Parathyroid adenoma (tissue), 2 donors: Measurements from ENCODE around the gene ST8SIA1.

ENCODE experiments used
- H2AFZ ChIP-seq: fragments of 300-600 bp; sonication (generic); one replicate; pipeline ENCODE4 v1.7.0; 2017; ENCODE audit warnings: antibody characterized with exemption, mild to moderate bottlenecking
- H3K27ac ChIP-seq: fragments of 300-600 bp; sonication (generic); one replicate; pipeline ENCODE4 v1.7.0; 2017
- H3K27me3 ChIP-seq: fragments of 300-600 bp; sonication (generic); one replicate; pipeline ENCODE4 v1.7.0; 2017; ENCODE audit warnings: low read length; ENCODE audit not compliant: control insufficient read depth, insufficient read depth
- H3K36me3 ChIP-seq: fragments of 300-600 bp; sonication (generic); one replicate; pipeline ENCODE4 v1.7.0; 2017; ENCODE audit warnings: low read length; ENCODE audit not compliant: control insufficient read depth, insufficient read depth
- H3K4me1 ChIP-seq: fragments of 300-600 bp; sonication (generic); one replicate; pipeline ENCODE4 v1.7.0; 2017; ENCODE audit warnings: control low read depth
- H3K4me2 ChIP-seq: fragments of 300-600 bp; sonication (generic); one replicate; pipeline ENCODE4 v1.7.0; 2017; ENCODE audit warnings: low read length
- H3K4me3 ChIP-seq: fragments of 300-600 bp; sonication (generic); one replicate; pipeline ENCODE4 v1.7.0; 2017; ENCODE audit warnings: low read depth, low read length
- H3K79me2 ChIP-seq: fragments of 300-600 bp; sonication (generic); one replicate; pipeline ENCODE4 v1.7.0; 2017; ENCODE audit warnings: control low read depth
- H3K9ac ChIP-seq: fragments of 300-600 bp; sonication (generic); one replicate; pipeline ENCODE4 v1.7.0; 2017; ENCODE audit warnings: mild to moderate bottlenecking
- H3K9me3 ChIP-seq: fragments of 300-600 bp; sonication (generic); one replicate; pipeline ENCODE4 v1.7.0; 2017; ENCODE audit warnings: low read length; ENCODE audit not compliant: control insufficient read depth
- TF ChIP-seq, protein P1 (sequence below): fragments of 300-600 bp; sonication (generic); IDR thresholded peaks from one replicate; pipeline ENCODE4 v1.7.0; 2017; ENCODE audit warnings: antibody characterized with exemption, mild to moderate bottlenecking
- donor health status: primary hyperparathyroidism.

The ST8SIA1 gene

DNA sequence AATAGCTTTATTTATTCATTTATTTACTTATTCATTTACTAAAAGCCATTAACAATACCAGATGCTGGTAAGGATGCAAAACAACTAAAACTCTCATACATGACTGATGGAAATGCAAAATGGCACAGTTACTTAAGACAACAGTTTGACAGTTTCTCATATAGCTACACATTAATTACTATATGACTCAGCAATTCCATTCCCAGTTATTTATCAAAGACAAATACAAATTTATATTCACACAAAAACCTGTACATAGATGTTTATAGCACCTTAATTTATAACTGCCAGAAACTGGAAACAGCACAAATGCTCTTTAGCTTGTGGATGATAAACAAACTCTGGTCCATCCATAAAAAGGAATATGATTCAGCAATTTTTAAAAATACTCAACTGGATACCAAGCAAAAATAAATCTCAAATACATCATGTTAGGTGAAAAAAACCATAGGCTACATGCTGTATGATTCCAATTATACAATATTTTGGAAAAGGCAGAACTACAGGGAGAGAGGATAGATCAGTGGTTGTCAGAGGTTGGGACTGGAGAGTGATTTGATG lies 37.9 kb upstream of the ST8SIA1 start:
- H3K9ac ChIP-seq: no peak overlapping the region
- no peak overlapping the region for H3K27ac ChIP-seq
- H3K27me3 ChIP-seq: no peaks in the 10 kb centered on the region
- no peak overlapping the region for H3K4me2 ChIP-seq
- no peaks in the 10 kb centered on the region for H3K36me3 ChIP-seq
- TF ChIP-seq, protein P1, sequence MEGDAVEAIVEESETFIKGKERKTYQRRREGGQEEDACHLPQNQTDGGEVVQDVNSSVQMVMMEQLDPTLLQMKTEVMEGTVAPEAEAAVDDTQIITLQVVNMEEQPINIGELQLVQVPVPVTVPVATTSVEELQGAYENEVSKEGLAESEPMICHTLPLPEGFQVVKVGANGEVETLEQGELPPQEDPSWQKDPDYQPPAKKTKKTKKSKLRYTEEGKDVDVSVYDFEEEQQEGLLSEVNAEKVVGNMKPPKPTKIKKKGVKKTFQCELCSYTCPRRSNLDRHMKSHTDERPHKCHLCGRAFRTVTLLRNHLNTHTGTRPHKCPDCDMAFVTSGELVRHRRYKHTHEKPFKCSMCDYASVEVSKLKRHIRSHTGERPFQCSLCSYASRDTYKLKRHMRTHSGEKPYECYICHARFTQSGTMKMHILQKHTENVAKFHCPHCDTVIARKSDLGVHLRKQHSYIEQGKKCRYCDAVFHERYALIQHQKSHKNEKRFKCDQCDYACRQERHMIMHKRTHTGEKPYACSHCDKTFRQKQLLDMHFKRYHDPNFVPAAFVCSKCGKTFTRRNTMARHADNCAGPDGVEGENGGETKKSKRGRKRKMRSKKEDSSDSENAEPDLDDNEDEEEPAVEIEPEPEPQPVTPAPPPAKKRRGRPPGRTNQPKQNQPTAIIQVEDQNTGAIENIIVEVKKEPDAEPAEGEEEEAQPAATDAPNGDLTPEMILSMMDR: no peak
- H3K4me3 ChIP-seq: no peak overlapping the region
- H2AFZ ChIP-seq: no peak overlapping the region
- no peaks in the 10 kb centered on the region for H3K9me3 ChIP-seq
- H3K4me1 ChIP-seq: no peaks in the 10 kb centered on the region
- no peaks in the 10 kb centered on the region for H3K79me2 ChIP-seq

DNA sequence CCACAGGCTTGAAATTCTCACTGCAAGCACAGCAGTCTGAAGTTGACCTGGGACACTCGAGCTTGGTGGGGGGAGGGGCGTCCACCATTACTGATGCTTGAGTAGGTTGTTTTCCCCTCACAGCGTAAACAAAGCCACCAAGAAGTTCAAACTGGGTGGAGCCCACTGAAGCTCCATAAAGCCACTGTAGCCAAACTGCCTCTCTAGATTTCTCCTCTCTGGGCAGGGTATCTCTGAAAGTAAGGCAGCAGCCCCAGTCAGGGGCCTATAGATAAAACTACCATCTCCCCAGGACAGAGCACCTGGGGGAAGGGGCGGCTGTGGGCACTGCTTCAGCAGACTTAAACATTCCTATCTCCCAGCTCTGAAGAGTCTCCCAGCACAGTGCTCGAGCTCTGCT lies 31.7 kb upstream of the ST8SIA1 start:
- TF ChIP-seq, protein P1: no peak
- no peak overlapping the region for H3K27ac ChIP-seq
- H3K9ac ChIP-seq: no peak overlapping the region
- no peaks in the 10 kb centered on the region for H3K27me3 ChIP-seq
- no peaks in the 10 kb centered on the region for H3K79me2 ChIP-seq
- H3K4me1 ChIP-seq: no peaks in the 10 kb centered on the region
- no peaks in the 10 kb centered on the region for H3K9me3 ChIP-seq
- H3K36me3 ChIP-seq: no peaks in the 10 kb centered on the region
- no peak overlapping the region for H3K4me3 ChIP-seq
- no peak overlapping the region for H3K4me2 ChIP-seq
- no peak overlapping the region for H2AFZ ChIP-seq

DNA sequence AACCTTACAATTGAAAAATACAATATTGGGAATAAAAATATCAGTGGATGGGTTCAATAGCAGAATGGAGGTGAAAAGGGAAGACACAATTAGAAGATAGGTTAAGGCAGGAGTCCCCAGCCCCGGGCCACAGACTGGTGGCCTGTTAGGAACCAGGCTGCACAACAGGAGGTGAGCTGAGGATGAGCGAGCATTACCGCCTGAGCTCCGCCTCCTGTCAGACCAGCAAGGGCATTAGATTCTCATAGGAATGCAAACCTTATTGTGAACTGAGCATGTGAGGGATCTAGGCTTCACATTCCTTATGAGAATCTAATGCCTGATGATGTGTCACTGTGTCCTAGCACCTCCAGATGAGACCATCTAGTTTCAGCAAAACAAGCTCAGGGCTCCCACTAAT lies 27.3 kb upstream of the ST8SIA1 start:
- H3K4me1 ChIP-seq: no peaks in the 10 kb centered on the region
- no peak overlapping the region for H2AFZ ChIP-seq
- no peak overlapping the region for H3K27ac ChIP-seq
- H3K79me2 ChIP-seq: no peaks in the 10 kb centered on the region
- H3K4me2 ChIP-seq: no peak overlapping the region
- TF ChIP-seq, protein P1: no peak
- no peak overlapping the region for H3K4me3 ChIP-seq
- H3K9me3 ChIP-seq: no peaks in the 10 kb centered on the region
- no peaks in the 10 kb centered on the region for H3K36me3 ChIP-seq
- H3K27me3 ChIP-seq: no peaks in the 10 kb centered on the region
- H3K9ac ChIP-seq: no peak overlapping the region

DNA sequence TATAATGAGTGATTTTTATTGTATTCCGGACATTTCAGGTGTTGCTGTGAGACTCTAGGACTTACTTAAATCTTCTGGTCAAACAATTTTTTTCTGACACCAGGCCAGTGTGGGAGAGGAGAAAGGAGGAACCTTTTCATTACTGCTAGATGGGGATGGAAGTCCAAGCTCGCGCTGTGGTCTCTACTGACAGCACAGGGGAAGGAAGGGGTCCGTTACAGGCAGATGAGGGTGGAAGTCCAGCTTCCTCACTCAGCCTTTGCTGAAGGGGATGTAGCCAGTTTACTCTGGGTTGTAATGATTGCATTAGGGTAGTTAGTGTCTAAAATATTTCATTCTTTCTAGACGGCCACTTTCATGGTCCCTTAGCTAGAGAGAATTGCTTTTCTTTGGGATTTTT lies 26.3 kb upstream of the ST8SIA1 start:
- H3K79me2 ChIP-seq: no peaks in the 10 kb centered on the region
- no peaks in the 10 kb centered on the region for H3K4me1 ChIP-seq
- no peak overlapping the region for H3K4me2 ChIP-seq
- no peak overlapping the region for H2AFZ ChIP-seq
- no peaks in the 10 kb centered on the region for H3K9me3 ChIP-seq
- no peaks in the 10 kb centered on the region for H3K27me3 ChIP-seq
- no peak overlapping the region for H3K4me3 ChIP-seq
- no peaks in the 10 kb centered on the region for H3K36me3 ChIP-seq
- no peak overlapping the region for H3K27ac ChIP-seq
- TF ChIP-seq, protein P1: no peak
- H3K9ac ChIP-seq: no peak overlapping the region

DNA sequence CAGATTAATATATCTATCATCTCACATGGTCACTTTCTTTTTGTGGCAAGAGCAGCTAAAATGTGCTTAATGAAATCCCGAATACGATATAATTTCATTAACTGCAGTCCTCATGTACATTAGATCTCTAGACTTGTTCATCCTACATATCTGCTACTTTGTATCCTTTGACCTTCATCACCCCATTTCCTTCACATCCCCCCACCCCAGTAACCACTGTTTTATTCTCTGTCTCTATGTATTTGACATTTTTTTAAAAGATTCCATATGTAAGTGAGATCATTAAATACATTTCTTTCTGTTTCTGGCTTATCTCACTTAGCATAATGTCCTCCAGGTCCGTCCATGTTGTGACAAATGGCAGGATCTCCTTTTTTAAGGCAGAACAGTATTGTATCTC lies 23.0 kb upstream of the ST8SIA1 start:
- no peaks in the 10 kb centered on the region for H3K9me3 ChIP-seq
- no peaks in the 10 kb centered on the region for H3K36me3 ChIP-seq
- H3K4me1 ChIP-seq: no peaks in the 10 kb centered on the region
- TF ChIP-seq, protein P1: no peak
- no peak overlapping the region for H3K4me3 ChIP-seq
- H3K9ac ChIP-seq: no peak overlapping the region
- no peak overlapping the region for H3K27ac ChIP-seq
- no peak overlapping the region for H2AFZ ChIP-seq
- H3K4me2 ChIP-seq: no peak overlapping the region
- H3K27me3 ChIP-seq: no peaks in the 10 kb centered on the region
- H3K79me2 ChIP-seq: no peaks in the 10 kb centered on the region
